Adrenal gland (tissue), 5 donors: Measurements from ENCODE around the gene SDK2.

Experiments used
- CTCF ChIP-seq, 6 experiments: fragments of 450-650 bp in 4 of 6; fragments of 200-600 bp in 2 of 6; sonication (generic) in 1 of 6; IDR thresholded peaks; 1 replicate in 5 of 6; 2 replicates in 1 of 6; pipeline versions ENCODE4 v1.5.1 to v1.8.0; 2016 to 2021; ENCODE audit warnings: antibody characterized with exemption in 6 of 6, mild to moderate bottlenecking in 2 of 6, moderate library complexity in 1 of 6
- POLR2A ChIP-seq, 2 donors: fragments of 450-650 bp; IDR thresholded peaks; one replicate each; pipeline ENCODE4 v1.6.1; 2017; ENCODE audit warnings: antibody characterized with exemption in 2 of 2, mild to moderate bottlenecking in 2 of 2, moderate library complexity in 1 of 2
- donor health status: DM: no; HTN: no; CAD: no.

- TF ChIP-seq CTCF (IDR thresholded peaks at IDR 0.05) (no peak), POLR2A (IDR thresholded peaks at IDR 0.05) (no peak)
These were observed 54.8 kb downstream of the SDK2 start for GRCh38 chr17:73589363-73589980.
